Measurements from ENCODE around the gene HLF.

Gene HLF

GRCh38 chr17:55274355-55275255, 9.8 kb downstream of the HLF start:
- no peak for DNase-seq (ENCODE audit: low spot score)
- H3K4me3 ChIP-seq, result peak overlapping the region; percentile 45
- TF ChIP-seq CTCF (IDR thresholded peaks at IDR 0.05), result no peak
- H3K27ac ChIP-seq, result peak overlapping the region; percentile 83 to 92

GRCh38 chr17:55275894-55276804, 11.4 kb downstream of the HLF start:
- no peak for DNase-seq (ENCODE audit: low spot score)
- Histone ChIP-seq H3K27ac (peak overlapping the region; percentile 10 to 69), H3K4me3 (no peak overlapping the region)
- TF ChIP-seq CTCF (IDR thresholded peaks at IDR 0.05), result no peak

- H3K4me3 ChIP-seq, result peak overlapping the region; percentile 6
- peak overlapping the region; percentile 2 to 49 for H3K27ac ChIP-seq
- no peak for TF ChIP-seq CTCF (IDR thresholded peaks at IDR 0.05)
- DNase-seq (ENCODE audit: low spot score), result no peak
Observed at GRCh38 chr17:55278173-55278961, 13.6 kb downstream of the HLF start.

GRCh38 chr17:55279203-55279602, 14.4 kb downstream of the HLF start:
- Histone ChIP-seq H3K4me3 (no peak overlapping the region), H3K27ac (no peak overlapping the region)
- DNase-seq (ENCODE audit: low spot score), result no peak
- no peak for TF ChIP-seq CTCF (IDR thresholded peaks at IDR 0.05)

GRCh38 chr17:55279788-55280187, 15.0 kb downstream of the HLF start:
- TF ChIP-seq CTCF (IDR thresholded peaks at IDR 0.05), result no peak
- no peak for DNase-seq (ENCODE audit: low spot score)
- H3K4me3 ChIP-seq, result no peak overlapping the region
- H3K27ac ChIP-seq, result peak overlapping the region; percentile 64 to 90

- peak overlapping the region; percentile 64 to 90 for H3K27ac ChIP-seq
- no peak for DNase-seq (ENCODE audit: low spot score)
- no peak overlapping the region for H3K4me3 ChIP-seq
- TF ChIP-seq CTCF (IDR thresholded peaks at IDR 0.05), result no peak
Observed at GRCh38 chr17:55280212-55280611, 15.5 kb downstream of the HLF start.
